ENCODE data around the gene ATP11A.
"Not testable (repeated sequence)": the region's sequence is repeated elsewhere in the genome, so short reads cannot be mapped to it uniquely, and the experiment has no call there.

The ATP11A gene

GRCh38 chr13:112692586-112692985 lies 2.7 kb downstream of the ATP11A start:
- no peak for DNase-seq (ENCODE audit: low read depth)

- DNase-seq (ENCODE audit: low read depth), result peak; percentile 92
Observed at GRCh38 chr13:112693831-112694497, 4.1 kb downstream of the ATP11A start.

GRCh38 chr13:112695121-112695520 lies 5.3 kb downstream of the ATP11A start:
- no peak for DNase-seq (ENCODE audit: low read depth)

- no peak for DNase-seq (ENCODE audit: low read depth)
Observed at GRCh38 chr13:112696001-112696868, 6.4 kb downstream of the ATP11A start.

GRCh38 chr13:112696869-112697465 lies 7.1 kb downstream of the ATP11A start:
- DNase-seq (ENCODE audit: low read depth), result no peak

- peak; percentile 45 for DNase-seq (ENCODE audit: low read depth)
Observed at GRCh38 chr13:112697756-112698655, 8.2 kb downstream of the ATP11A start.

- peak; percentile 18 for DNase-seq (ENCODE audit: low read depth)
Observed at GRCh38 chr13:112699322-112699918, 9.6 kb downstream of the ATP11A start.

- DNase-seq (ENCODE audit: low read depth), result no peak
Observed at GRCh38 chr13:112700291-112701060, 10.6 kb downstream of the ATP11A start.

- no peak for DNase-seq (ENCODE audit: low read depth)
Observed at GRCh38 chr13:112702341-112702985, 12.6 kb downstream of the ATP11A start.

- peak; percentile 96 for DNase-seq (ENCODE audit: low read depth)
Observed at GRCh38 chr13:112702986-112703379, 13.1 kb downstream of the ATP11A start.

GRCh38 chr13:112703449-112704284 lies 13.8 kb downstream of the ATP11A start:
- peak; percentile 64 for DNase-seq (ENCODE audit: low read depth)

GRCh38 chr13:112704308-112705145 lies 14.7 kb downstream of the ATP11A start:
- peak; percentile 79 for DNase-seq (ENCODE audit: low read depth)

GRCh38 chr13:112705286-112705685 lies 15.4 kb downstream of the ATP11A start:
- no peak for DNase-seq (ENCODE audit: low read depth)

- no peak for DNase-seq (ENCODE audit: low read depth)
Observed at GRCh38 chr13:112706171-112706570, 16.3 kb downstream of the ATP11A start.

GRCh38 chr13:112708560-112709240 lies 18.9 kb downstream of the ATP11A start:
- DNase-seq (ENCODE audit: low read depth), result no peak

- DNase-seq (ENCODE audit: low read depth), result not testable (repeated sequence)
Observed at GRCh38 chr13:112709316-112709715, 19.5 kb downstream of the ATP11A start.

All from amniotic epithelial cell (primary cell).